A673 (cell line): Measurements from ENCODE around the gene IYD.

Experiments
- CTCF ChIP-seq: fragments of 300-800, 200-600 bp; sonication (generic); conservative IDR thresholded peaks from 2 replicates; pipeline ENCODE4 v1.5.1; 2017; ENCODE audit warnings: low read depth, mild to moderate bottlenecking, antibody characterized with exemption, low read length, moderate library complexity, mixed read lengths
- EZH2 ChIP-seq: fragments of 200-600 bp; sonication (generic); IDR thresholded peaks from 2 replicates; pipeline ENCODE4 v1.6.1; 2017; ENCODE audit warnings: borderline replicate concordance, low read depth, mild to moderate bottlenecking, mixed read lengths, antibody characterized with exemption, low read length; ENCODE audit not compliant: poor library complexity, severe bottlenecking

DNA sequence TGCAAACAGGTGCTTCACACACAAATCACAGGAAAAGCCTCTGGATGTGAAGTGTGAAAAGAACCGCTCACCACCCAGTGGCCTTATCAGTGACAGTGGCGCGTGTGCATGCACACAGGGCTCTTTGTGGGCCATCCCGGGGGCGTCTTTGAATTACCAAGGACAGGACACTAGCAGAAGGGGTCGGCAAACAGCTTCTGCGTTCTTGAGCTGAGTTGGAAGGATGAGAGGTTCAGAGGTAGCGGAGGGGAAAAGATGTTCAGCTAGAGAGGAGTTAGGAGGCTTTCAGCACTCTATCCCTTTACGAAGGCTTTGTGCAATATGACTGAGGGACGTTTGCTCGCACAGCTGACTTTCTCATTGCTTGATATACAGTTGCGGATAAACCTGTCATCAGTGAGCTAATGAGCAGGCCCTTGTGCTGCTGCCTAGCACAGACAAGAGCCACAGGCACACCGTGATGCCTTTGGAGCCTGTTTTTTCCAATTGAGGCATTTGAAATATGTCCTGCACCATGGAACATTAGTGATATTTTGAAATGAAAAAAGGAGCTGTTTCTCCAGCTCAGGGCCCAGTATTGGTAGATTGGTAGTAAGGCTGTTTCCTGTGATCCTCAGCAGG lies 83.1 kb downstream of the IYD start:
- no peak for TF ChIP-seq CTCF
- TF ChIP-seq EZH2 = no peak
